CD4-positive, alpha-beta T cell treated with Interferon gamma for 1 hour (primary cell): ENCODE results near the gene ZBTB25.
A peak's percentile ranks its signal among the peaks of the same experiment; 100 is the strongest.

Experiments
- DNase-seq: peaks from one replicate; pipeline ENCODE4 v3.0.0-alpha.2; 2020

The ZBTB25 gene

DNA sequence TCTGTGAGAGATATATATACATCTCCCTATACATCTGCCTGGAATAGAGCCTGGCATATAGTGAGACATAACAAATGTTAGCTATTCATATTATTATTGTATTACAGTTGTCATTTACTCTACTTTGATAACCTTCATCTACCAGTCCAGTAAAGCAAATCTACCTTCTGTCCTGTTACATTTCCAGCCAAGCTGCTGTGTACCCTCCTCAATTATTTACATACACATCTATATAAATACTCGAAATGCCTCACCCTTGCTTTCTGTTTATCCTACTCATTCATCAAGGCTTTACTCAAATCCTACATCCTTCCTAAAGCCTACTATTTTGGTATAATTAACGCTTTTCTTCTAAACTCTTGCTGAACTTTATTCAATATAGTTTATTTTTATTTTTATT lies 9.6 kb upstream of the ZBTB25 start:
- DNase-seq, result no peak

DNA sequence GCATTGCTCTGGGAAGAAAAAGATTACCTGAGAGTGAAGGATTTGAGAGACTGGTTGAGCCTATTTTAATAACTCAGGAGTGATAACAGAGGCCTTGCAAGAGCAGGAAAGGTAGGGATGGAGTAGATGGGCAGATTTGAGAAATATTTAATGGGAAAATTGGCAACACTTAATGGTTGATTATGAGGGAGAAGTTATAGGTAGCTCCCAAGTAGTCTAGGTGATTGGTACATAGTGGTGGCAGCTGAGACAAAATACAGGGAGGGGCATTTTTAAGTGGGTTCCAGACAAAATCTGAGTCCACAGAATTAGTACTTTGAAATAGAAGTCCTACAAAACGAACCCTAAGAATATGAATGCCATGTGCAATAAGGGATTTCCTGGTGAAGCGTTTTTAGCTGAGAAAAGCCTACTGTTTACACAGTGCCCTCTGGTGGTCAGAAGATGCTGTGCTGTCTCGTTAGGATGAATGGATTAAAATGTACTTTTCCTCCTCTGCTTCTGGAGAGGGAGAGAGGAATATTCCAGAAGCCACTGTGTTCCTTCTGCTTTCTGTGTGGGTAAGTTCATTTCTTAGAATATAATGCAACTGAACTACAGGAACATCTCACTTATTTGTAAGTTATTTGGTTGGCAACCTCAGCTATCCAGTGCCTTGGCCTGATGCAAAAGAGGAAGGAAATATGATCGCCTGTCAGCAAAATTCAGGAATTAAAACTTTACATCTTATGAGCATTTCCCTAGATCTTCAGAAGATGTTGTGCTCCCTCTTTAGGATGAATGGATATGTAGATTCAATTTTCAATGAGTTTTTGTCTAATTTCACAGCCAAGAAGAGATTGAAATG lies 7.4 kb upstream of the ZBTB25 start:
- DNase-seq, result peak; percentile 52

DNA sequence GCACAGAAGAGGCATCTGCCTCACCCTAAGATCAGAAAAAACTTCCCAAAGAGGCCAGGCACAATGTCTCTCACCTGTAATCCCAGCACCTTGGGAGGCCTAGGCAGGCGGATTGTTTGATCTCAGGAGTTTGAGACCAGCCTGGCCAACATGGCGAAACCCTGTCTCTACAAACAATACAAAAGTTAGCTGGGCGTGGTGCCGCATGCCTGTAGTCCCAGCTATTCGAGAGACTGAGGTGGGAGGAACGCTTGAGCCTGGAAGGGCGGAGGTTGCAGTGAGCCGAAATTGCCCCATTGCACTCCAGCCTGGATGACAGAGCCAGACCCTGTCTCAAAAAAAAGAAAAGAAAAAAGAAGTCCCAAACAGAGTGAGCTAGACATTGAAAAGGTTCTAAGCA lies 5.4 kb upstream of the ZBTB25 start:
- no peak for DNase-seq

DNA sequence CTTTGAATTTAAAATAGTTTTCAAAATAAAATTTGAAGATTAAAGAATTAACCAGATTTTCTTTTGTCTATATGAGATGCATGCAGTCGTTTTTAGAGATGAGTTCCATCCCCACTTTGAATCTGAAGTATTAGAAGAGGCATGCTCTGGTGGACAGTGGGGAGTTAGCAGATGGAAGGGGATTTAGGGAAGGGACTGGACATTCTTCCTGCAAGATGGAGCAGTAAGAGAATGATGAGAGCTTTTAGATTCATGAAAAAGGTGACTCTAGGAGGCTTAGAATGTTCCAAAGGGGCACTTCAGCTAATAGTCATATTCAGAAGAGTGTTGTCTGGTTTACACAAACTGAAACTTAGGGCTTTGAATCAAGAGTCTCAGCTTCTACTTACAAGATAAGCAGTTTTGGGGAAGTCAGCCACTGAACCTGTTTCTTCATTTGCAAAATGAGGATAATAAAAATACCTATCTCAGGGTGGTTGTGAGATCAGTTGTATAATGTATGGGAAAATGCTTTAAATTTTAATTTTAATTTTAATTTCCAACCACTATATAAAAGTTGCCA lies 4.7 kb upstream of the ZBTB25 start:
- no peak for DNase-seq

DNA sequence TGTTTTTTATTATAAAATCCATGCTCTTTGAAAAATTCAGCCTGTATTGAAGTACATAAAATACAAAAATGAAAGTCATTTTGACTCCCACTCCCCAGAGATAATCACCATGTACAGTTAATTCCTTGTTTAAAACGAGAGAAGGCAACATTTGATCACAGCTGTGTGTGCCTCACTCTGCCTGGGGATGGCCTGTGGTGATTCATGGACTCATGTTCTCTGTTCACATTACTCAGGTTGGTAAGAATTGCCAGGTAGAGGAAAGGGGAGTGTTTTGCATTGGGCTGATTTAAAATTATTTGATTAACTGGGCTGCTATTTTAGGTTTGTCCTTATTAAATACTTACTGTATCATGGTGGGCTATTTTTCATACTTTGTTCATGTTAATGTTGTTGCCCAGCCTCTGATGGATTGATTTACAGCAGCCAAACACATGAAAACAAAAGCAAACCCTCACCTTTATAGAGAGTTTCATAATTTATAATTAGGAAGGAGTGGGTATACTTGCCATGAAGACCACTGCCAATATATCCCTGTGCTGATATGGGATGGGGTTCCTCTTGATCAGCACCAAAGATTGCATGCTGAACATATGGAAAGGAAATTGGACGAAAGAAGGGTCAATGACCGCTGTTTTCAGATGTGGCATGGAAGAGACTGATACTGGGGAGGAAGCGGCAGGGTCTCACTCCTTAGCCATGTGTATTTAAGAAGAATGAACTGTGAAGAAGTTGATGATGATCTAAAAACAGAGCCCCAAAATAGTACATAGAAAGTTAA lies 3.9 kb upstream of the ZBTB25 start:
- DNase-seq, result no peak

DNA sequence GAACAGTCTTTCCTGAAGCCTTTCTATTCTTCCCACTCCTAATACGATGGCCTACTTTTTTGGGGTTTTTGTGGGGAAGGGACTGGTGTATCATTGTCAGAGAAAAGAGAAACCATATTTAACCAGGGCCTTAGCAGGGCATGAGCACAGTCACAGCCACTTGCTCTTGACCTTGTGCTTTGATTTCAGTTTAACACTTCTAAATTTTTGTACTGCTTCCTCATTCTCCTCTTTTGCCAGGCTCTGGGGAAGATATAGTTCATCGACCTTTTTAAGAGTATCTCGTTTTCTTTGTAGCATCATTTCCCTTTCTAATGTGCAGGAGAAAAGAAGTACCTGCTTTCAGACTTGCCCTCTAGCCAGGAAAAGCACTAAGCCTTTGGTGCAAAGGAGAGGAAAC lies 3.1 kb upstream of the ZBTB25 start:
- DNase-seq, result no peak

DNA sequence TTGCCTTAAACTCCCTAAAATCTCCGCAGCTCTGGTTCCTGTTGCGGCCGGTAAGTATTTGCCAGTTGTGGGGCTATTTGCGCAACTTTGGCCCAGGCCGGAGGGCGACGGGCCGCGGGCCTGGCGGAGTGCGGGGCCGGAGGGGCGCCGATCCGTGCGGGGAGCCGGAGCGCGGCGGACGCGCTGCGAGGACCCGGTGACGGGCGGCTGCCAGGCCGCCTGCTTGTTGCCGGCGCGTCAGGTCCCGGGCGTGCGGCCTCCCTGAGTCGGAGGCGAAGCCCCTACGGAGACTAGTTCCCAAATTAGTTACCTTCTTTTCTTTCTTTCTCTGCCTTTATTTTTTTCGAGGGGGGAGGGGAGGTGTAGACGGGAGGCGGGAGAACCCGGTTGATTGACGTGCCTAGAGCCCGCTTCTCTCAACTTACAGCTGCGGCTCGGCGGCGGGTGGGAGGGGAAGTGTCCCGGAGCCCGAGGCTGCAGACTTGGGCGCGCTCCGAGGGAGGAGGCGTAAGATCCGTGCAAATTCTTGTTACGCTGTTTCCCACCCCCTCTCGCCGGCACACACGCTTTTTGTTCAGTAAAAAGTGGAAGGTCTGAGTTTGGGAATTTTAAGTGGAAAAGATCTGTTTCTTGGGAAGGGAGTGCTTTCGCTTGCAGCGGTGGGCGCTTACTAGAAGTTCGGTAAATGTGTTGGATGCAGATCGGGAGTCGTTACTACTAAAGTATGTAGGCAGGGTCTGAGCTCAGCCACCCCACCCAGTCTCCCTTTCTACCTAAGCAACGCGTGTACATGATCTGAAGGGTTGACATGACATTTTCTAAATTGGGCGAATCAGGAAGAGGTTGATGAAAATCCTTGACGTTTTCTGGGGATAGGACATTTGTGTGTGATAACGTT lies 1.5 kb upstream of the ZBTB25 start:
- DNase-seq, result peak; percentile 86

DNA sequence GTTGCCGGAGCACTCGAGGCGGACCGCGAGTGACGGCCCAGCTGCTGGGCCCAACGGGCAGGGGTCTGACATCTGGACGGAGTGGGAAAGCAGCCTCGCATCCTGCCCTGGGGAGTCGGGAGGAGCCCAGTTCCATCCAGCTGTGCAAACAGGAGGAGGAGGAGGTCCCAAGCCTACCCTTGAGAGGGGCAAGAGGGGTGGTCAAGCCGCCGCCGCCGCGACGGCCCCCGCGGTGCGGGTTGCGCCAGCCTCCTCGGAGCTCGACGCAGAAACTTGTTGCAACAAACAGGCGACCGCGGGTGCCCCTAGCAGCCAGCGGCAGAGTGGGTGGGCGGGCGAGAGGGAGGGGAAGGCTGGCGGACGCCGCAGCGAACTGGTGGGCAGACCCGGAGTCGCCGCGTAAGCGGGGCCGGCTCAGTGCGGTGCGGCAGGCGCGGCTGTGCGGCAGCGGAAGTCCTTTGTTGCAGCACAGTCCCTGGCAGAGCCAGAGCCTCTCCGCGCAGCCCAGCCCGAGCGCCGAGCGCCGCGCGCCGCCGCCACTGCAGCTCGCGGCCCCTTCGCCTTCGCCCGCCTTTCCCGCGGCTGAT lies 765 bp upstream of the ZBTB25 start, which contains the start of gene ZBTB1:
Gene ZBTB1 (plus strand): TSS at position 461 of the 587 bp plus-strand sequence. CDS start 16,735 bp downstream, outside the sequence.
- DNase-seq, result peak; percentile 89

DNA sequence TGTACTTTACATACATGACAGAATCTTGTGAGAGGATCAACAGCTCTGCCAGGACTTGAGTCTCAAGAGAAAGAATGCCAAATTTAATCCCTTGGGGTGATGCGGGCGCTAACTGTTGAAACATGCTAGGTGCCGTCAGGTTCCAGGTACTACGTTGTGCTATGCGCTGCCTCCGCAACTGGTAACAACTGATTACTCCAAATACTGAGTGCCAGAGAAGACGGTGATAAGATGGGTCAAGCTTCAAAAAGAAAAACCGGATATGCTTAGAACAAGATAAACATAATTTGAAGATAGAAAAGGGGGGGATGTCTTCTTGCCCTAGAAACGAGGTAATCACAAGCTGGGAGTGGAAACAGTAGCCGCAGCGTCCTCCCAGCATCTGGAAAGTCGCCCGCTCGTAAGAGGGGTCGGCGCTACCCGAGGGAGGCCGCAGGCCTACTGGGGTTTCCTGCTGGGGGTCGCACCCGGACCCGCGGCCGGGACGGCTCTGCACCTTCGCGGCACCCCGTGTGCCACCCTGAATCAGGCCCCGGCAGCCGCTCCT lies 678 bp downstream of the ZBTB25 start:
- DNase-seq, result peak; percentile 10

DNA sequence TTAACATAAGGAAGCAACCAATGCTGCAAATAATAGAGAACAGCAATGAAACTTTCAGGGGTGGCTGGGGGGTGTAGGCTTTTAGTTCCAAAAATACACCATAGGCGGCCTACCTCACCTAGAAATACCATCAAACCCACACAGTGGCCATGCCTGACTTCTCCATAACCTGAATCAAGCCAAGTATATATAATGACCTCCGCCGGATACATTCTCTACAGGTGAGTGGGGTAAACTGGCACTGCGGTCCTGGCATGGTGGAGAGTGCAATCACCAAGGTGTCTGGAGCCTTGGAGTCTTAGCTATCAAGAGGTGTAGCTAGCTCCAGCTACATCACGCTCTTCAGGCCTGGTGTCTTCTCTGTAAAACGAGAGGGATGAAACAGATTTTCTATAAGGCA lies 1.2 kb downstream of the ZBTB25 start:
- peak; percentile 13 for DNase-seq

DNA sequence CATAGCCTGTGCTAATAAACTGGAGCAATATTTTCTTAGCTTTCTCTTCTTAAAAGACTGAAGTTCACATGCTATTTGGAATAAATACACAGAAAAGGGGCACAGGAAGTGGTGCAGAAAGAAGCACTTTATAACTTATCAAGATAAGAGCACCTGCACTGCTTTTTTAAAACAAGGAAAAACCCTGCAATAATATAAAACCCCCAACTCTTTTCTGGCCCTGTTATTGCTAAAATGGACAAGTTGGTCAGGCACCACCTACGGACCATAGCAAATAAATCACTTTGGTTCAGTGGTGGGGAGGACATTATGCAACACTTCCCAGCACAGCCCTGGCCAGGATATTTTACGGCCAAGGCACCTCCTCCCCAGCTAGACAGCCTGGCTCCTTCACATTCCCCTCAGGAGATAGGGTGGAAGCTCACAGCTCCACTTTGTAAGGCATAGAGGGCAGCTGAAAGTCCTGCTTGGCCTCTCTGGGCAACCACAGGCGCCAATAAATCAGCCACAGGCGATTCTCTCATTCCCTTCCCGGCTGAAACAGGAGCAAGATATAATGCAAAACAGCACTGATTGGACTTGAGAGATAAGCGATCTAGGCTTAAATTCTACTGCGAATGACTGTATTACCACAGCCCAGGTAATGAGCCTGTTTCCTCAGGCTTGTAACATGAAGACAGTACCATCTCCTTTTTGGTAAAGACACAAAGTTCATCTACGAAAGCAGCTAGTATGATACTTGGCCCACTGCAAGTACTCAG lies 2.0 kb downstream of the ZBTB25 start:
- DNase-seq, result no peak

DNA sequence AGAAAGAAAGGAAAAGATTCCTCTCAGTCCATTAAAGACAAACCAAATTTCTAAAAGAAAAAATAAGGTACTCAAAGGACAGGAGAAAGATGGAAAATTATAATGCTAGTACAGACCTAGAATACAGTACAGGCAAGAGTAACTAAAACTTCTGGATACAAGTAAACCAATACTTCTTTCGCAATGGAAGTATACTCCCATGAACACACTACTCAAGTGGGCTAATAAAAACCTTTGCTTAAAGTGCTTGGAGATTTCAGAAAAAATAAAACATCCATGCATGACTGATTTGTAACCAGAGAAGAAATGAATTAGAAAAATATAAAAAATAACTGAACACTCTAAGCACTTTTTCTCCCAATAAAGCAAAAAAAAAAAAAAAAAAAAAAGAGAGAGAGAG lies 3.5 kb downstream of the ZBTB25 start:
- DNase-seq, result no peak

DNA sequence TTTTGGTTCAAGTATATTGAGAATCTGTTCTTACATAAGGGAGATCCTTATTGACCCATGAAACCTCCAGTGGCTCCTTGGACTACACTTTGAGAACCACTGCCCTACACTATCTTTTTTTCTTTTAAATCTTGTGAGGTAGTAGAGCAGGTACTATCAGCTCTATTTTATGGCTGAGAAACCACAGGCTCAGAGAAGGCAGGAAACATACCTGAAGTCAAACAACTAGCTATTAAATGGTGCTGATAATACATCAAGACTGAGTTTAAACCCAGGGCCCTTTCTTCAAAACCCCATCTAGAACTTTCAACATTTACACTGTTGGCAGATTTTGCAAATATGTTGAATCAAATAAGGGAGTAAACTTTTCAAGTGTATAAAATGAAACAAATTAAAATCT lies 6.9 kb downstream of the ZBTB25 start:
- DNase-seq, result no peak

DNA sequence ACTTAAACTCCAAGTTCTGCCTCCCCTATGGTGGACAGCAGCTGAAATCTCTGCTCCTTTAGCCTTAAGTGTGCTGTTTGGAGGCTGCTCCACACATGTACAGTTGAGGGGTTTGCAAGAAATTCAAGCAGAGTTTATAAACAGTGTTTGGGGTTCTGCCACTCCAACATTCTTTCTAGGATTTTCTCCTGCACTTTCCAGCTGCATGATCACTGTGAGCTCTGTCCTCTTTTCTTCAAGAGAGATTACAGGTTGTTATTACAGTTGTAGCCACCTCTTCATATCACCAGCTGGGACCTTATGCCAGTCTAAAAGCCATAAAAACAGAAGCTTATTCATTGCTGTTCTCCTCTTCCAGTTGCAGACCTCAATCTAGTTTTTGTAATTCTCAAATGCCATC lies 8.4 kb downstream of the ZBTB25 start:
- DNase-seq, result no peak

DNA sequence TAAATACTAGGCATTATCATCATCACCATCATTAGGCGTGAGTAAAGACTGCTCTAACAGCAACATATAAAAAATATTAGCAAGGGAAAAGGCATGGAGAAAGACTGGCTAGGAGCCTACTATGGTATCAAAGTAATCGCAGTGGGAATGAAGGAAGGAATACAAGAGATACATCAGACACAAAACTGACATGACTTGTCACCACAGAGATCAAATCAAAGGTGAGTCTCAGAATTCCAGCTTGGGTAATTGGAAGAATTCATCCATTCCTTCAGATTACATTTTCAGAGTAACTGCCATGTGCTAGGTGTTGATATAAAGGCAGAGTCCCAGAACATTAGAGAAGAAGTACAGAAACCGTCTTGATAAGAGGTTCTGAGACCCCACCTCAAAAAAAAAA lies 10.2 kb downstream of the ZBTB25 start:
- DNase-seq, result no peak

DNA sequence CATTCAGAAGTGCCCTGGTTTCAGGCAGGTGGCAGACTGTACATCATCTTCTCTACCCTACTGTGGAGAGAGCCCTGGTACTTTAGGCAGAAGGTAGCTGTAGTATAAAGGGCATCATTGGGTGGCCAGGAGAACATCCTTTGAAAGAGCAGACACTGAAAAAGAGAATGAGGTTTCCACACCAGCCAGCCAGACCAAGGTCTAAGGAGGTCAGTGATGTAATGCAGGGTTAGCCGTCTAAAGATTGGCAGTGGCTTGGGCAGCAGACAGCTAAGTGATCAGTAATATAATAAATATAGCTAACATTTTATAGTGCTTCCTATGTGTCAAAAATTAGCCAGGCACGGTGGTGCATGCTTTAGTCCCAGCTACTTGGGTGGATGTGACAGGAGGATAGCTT lies 12.0 kb downstream of the ZBTB25 start:
- DNase-seq, result no peak

DNA sequence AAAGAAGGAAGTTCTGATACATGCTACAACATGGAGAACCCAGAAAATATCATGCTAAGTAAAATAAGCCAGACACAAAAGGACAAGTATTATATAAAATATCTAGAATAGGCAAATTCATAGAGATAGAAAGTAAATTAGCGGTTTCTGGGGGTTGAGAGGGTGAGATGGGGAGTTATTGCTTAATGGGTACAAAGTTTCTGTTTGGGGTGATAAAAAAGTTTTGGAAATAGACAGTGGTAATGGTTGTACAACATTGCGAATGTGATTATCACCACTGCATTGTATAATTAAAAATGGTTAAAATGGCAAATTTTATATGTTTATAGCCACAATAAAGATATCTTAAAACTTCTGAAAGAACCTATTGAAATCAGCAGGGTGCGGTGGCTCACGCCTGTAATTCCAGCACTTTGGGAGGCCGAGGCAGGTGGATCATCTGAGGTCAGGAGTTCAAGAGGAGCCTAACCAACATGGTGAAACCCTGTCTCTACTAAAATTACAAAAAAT lies 15.0 kb downstream of the ZBTB25 start:
- no peak for DNase-seq

DNA sequence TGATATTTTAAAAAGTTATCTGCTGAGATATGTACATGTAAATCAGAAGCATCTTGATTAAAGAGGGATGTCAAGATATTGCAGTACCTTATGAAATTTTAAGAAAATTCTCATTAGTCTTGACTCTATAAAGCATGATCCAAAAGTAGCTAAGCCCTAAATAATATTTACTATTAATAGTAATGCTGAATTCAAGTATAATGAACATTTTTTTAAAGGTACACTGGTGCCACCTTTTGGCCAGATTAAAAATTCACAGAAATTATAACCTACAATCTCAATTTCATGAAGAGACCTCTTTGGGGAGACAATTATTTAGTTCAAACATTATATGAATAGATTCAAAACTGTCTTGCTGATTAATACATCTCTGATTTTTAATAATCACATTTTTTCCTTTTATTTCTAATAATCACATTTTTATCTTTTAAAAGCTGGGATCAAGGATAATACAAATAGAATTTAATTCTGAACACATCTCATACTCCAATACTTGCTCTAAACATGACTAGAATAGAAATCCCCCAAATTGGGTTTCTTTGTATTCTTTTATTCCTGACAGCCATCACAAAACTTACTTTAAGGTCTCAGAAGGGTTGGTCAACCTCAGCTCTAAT lies 24.9 kb downstream of the ZBTB25 start:
- no peak for DNase-seq

DNA sequence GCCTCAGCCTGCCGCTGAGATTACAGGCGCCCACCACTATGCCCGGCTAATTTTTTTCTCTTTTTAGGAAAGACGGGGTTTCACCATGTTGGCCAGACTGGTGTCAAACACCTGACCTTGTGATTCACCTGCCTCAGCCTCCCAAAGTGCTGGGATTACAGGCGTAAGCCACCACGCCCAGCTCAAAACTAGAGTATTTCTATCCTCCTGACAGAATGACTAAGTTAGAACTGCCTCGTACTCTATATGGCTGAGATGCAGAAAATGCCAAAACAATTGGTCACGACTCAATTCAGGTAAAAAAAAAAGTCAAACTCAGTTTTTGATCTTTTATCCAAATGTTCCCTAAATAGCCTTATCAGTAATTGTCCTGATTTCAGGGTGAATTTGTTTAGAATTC lies 27.2 kb downstream of the ZBTB25 start:
- no peak for DNase-seq

DNA sequence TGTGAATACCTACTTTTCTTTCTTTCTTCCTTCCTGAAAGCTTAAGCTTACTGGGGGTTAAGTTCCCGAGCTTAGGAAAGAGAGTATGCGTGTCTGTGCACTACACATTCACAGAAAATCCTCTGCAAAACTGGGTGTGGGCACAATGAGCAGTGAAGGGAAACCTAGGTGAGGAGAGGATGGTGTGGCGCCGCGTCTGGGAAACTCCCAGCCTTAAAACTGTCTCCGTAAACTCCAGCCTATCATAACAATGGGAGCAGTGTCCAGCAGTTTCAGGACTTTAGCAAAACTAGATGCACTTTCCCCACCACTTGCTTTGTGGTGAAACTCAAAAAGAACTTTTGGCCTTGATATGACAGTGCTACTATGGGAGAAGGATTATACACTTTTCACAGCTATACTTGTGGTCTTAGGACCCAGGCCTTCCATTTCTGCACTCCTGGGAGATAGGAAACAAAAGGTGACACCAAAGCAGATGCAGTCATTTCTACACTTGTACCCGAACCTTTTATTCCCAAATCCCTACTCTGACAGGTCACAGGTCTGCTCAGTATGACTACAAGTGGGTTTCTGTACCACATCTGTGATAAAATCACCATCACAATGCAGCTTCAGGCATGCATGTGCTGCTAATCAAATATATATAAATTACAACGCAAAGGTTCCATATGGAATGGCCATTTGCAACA lies 27.9 kb downstream of the ZBTB25 start:
- no peak for DNase-seq
